ENCODE data around the gene PLCB1.

PLCB1 gene

GRCh38 chr20:8711501-8711900, 579.4 kb downstream of the PLCB1 start:
- Histone ChIP-seq H3K9me3 (ENCODE audit: low read length) (peaks cover 2% of the 10 kb centered on the region), H3K4me1 (ENCODE audit: insufficient read depth, low read length) (no peaks in the 10 kb centered on the region), H3K27me3 (ENCODE audit: insufficient read depth, low read length) (no peaks in the 10 kb centered on the region), H2AFZ (ENCODE audit: low read depth, low read length) (no peak overlapping the region), H3K36me3 (ENCODE audit: insufficient read depth, low read length) (peaks cover 22% of the 10 kb centered on the region), H3K4me3 (ENCODE audit: low read length) (no peak overlapping the region)

GRCh38 chr20:8714206-8714605, 582.1 kb downstream of the PLCB1 start:
- Histone ChIP-seq H2AFZ (ENCODE audit: low read depth, low read length) (no peak overlapping the region), H3K4me1 (ENCODE audit: insufficient read depth, low read length) (no peaks in the 10 kb centered on the region), H3K27me3 (ENCODE audit: insufficient read depth, low read length) (no peaks in the 10 kb centered on the region), H3K4me3 (ENCODE audit: low read length) (no peak overlapping the region), H3K9me3 (ENCODE audit: low read length) (peaks cover 2% of the 10 kb centered on the region), H3K36me3 (ENCODE audit: insufficient read depth, low read length) (peaks cover 30% of the 10 kb centered on the region)

GRCh38 chr20:8718279-8718678, 586.2 kb downstream of the PLCB1 start:
- H3K27me3 ChIP-seq (ENCODE audit: insufficient read depth, low read length), result no peaks in the 10 kb centered on the region
- H3K4me1 ChIP-seq (ENCODE audit: insufficient read depth, low read length), result peaks cover 2% of the 10 kb centered on the region
- H3K9me3 ChIP-seq (ENCODE audit: low read length), result no peaks in the 10 kb centered on the region
- H3K36me3 ChIP-seq (ENCODE audit: insufficient read depth, low read length), result peaks cover 16% of the 10 kb centered on the region
- no peak overlapping the region for H3K4me3 ChIP-seq (ENCODE audit: low read length)
- no peak overlapping the region for H2AFZ ChIP-seq (ENCODE audit: low read depth, low read length)

- peaks cover 2% of the 10 kb centered on the region for H3K4me1 ChIP-seq (ENCODE audit: insufficient read depth, low read length)
- peaks cover 16% of the 10 kb centered on the region for H3K36me3 ChIP-seq (ENCODE audit: insufficient read depth, low read length)
- H2AFZ ChIP-seq (ENCODE audit: low read depth, low read length), result no peak overlapping the region
- H3K4me3 ChIP-seq (ENCODE audit: low read length), result no peak overlapping the region
- H3K9me3 ChIP-seq (ENCODE audit: low read length), result no peaks in the 10 kb centered on the region
- no peaks in the 10 kb centered on the region for H3K27me3 ChIP-seq (ENCODE audit: insufficient read depth, low read length)
Measured at GRCh38 chr20:8720089-8720488, 588.0 kb downstream of the PLCB1 start.

DNA sequence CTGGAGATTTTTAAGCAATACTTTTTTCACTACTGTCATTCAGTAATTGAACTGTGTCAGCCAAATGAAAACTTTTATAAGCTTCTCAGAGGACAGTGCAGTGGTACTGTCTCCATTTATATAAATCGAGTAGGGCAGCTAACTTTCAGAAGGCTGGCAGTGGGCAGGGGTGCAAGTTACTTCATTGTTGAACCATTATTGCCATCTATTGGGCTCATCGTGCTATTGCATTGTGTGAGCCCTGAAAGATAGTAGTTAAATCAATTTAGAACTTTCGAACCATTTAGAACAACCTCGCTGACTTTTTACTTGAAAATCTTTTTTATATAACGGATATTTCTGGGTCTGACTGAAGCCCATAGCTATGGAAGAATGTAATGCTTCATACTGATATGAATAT, 589.0 kb downstream of the PLCB1 start:
- no peaks in the 10 kb centered on the region for H3K9me3 ChIP-seq (ENCODE audit: low read length)
- no peak overlapping the region for H3K4me3 ChIP-seq (ENCODE audit: low read length)
- no peaks in the 10 kb centered on the region for H3K27me3 ChIP-seq (ENCODE audit: insufficient read depth, low read length)
- no peak overlapping the region for H2AFZ ChIP-seq (ENCODE audit: low read depth, low read length)
- H3K36me3 ChIP-seq (ENCODE audit: insufficient read depth, low read length), result peaks cover 15% of the 10 kb centered on the region
- peaks cover 2% of the 10 kb centered on the region for H3K4me1 ChIP-seq (ENCODE audit: insufficient read depth, low read length)

- no peak overlapping the region for H2AFZ ChIP-seq (ENCODE audit: low read depth, low read length)
- H3K36me3 ChIP-seq (ENCODE audit: insufficient read depth, low read length), result peaks cover 15% of the 10 kb centered on the region
- H3K4me3 ChIP-seq (ENCODE audit: low read length), result no peak overlapping the region
- H3K27me3 ChIP-seq (ENCODE audit: insufficient read depth, low read length), result no peaks in the 10 kb centered on the region
- H3K4me1 ChIP-seq (ENCODE audit: insufficient read depth, low read length), result peaks cover 2% of the 10 kb centered on the region
- H3K9me3 ChIP-seq (ENCODE audit: low read length), result no peaks in the 10 kb centered on the region
Measured at GRCh38 chr20:8722277-8722928, 590.3 kb downstream of the PLCB1 start.

DNA sequence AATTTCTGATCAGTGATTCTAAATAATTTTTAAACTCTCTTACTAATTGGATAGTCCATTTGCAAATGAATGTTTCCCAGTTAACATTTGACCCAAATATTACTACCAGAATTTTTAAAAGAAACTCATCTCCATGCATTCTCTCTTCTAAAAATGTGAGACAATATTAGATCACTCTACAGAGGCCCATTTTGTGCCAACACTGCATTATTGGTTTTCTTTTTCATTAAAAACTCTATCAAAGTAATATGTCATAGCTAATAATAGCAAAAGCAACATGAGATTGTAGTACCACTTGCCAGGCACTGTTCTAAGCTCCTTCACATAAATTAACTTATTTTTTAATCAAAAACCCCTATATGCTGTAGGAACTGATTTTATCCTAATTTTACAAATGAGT, 591.2 kb downstream of the PLCB1 start:
- no peaks in the 10 kb centered on the region for H3K9me3 ChIP-seq (ENCODE audit: low read length)
- H3K4me3 ChIP-seq (ENCODE audit: low read length), result no peak overlapping the region
- H3K36me3 ChIP-seq (ENCODE audit: insufficient read depth, low read length), result peaks cover 12% of the 10 kb centered on the region
- no peak overlapping the region for H2AFZ ChIP-seq (ENCODE audit: low read depth, low read length)
- H3K27me3 ChIP-seq (ENCODE audit: insufficient read depth, low read length), result no peaks in the 10 kb centered on the region
- peaks cover 2% of the 10 kb centered on the region for H3K4me1 ChIP-seq (ENCODE audit: insufficient read depth, low read length)

DNA sequence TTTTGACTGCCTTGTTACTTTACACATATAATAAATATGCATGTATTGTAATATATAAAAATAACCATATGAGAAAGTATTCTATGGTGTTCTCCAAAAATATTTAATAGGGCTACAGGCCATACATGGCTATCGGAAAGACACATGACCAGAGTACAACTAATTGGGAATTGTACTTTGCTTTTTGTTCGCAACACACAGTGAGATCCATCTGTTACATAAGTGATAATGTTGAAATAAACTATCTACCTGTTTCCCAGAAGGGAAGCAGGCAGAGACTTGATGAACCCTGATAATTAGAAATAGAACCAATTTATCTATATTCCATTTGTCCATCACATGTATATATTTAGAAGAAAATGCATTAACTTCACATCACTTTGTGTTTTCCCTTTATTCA, 592.8 kb downstream of the PLCB1 start:
- H3K9me3 ChIP-seq (ENCODE audit: low read length), result no peaks in the 10 kb centered on the region
- peaks cover 15% of the 10 kb centered on the region for H3K36me3 ChIP-seq (ENCODE audit: insufficient read depth, low read length)
- peaks cover 2% of the 10 kb centered on the region for H3K4me1 ChIP-seq (ENCODE audit: insufficient read depth, low read length)
- H2AFZ ChIP-seq (ENCODE audit: low read depth, low read length), result no peak overlapping the region
- H3K4me3 ChIP-seq (ENCODE audit: low read length), result no peak overlapping the region
- H3K27me3 ChIP-seq (ENCODE audit: insufficient read depth, low read length), result no peaks in the 10 kb centered on the region

DNA sequence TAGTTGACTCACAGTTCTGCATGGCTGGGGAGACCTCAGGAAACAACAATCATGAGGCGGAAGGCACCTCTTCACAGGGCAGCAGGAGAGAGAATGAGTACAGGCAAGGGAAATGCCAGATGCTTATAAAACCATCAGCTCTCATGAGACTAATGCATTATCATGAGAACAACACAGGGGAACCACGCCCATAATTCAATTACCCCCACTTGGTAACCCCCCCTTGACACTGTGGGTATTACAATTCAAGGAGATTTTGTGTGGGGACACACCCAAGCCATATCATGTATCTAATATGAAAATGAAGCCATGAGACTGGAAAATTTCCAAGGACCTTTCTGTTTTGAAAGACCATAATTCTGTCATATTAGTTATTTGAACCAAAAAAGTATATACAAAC, 594.4 kb downstream of the PLCB1 start:
- Histone ChIP-seq H3K9me3 (ENCODE audit: low read length) (no peaks in the 10 kb centered on the region), H3K36me3 (ENCODE audit: insufficient read depth, low read length) (peaks cover 15% of the 10 kb centered on the region), H2AFZ (ENCODE audit: low read depth, low read length) (no peak overlapping the region), H3K4me1 (ENCODE audit: insufficient read depth, low read length) (no peaks in the 10 kb centered on the region), H3K27me3 (ENCODE audit: insufficient read depth, low read length) (no peaks in the 10 kb centered on the region), H3K4me3 (ENCODE audit: low read length) (no peak overlapping the region)

GRCh38 chr20:8735014-8735413, 602.9 kb downstream of the PLCB1 start:
- Histone ChIP-seq H3K9me3 (ENCODE audit: low read length) (no peaks in the 10 kb centered on the region), H3K36me3 (ENCODE audit: insufficient read depth, low read length) (peaks cover 13% of the 10 kb centered on the region), H2AFZ (ENCODE audit: low read depth, low read length) (no peak overlapping the region), H3K4me3 (ENCODE audit: low read length) (no peak overlapping the region), H3K4me1 (ENCODE audit: insufficient read depth, low read length) (no peaks in the 10 kb centered on the region), H3K27me3 (ENCODE audit: insufficient read depth, low read length) (no peaks in the 10 kb centered on the region)

GRCh38 chr20:8735674-8736073, 603.6 kb downstream of the PLCB1 start:
- Histone ChIP-seq H2AFZ (ENCODE audit: low read depth, low read length) (no peak overlapping the region), H3K36me3 (ENCODE audit: insufficient read depth, low read length) (peaks cover 20% of the 10 kb centered on the region), H3K4me3 (ENCODE audit: low read length) (no peak overlapping the region), H3K27me3 (ENCODE audit: insufficient read depth, low read length) (no peaks in the 10 kb centered on the region), H3K9me3 (ENCODE audit: low read length) (no peaks in the 10 kb centered on the region), H3K4me1 (ENCODE audit: insufficient read depth, low read length) (no peaks in the 10 kb centered on the region)

DNA sequence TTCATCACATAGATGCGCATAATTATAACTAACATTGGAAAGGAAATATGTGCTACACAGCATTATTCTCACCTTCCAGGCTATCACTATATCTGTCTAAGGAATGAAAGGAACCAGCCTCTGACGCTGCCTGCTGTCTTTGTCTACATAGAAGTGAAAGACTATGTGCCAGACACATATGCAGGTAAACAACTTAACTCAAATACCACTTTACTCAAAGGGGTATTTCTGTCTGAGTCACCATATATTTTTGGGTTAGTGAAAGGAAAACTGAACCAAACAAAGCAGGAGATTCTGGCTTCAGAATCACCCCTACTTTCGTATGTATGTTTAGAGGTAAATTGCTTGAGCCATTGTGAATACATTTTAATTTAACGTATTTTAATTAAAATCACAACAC, 608.2 kb downstream of the PLCB1 start:
- H3K36me3 ChIP-seq (ENCODE audit: insufficient read depth, low read length), result peaks cover 31% of the 10 kb centered on the region
- H2AFZ ChIP-seq (ENCODE audit: low read depth, low read length), result no peak overlapping the region
- H3K27me3 ChIP-seq (ENCODE audit: insufficient read depth, low read length), result no peaks in the 10 kb centered on the region
- H3K9me3 ChIP-seq (ENCODE audit: low read length), result peaks cover 3% of the 10 kb centered on the region
- no peak overlapping the region for H3K4me3 ChIP-seq (ENCODE audit: low read length)
- H3K4me1 ChIP-seq (ENCODE audit: insufficient read depth, low read length), result no peaks in the 10 kb centered on the region

DNA sequence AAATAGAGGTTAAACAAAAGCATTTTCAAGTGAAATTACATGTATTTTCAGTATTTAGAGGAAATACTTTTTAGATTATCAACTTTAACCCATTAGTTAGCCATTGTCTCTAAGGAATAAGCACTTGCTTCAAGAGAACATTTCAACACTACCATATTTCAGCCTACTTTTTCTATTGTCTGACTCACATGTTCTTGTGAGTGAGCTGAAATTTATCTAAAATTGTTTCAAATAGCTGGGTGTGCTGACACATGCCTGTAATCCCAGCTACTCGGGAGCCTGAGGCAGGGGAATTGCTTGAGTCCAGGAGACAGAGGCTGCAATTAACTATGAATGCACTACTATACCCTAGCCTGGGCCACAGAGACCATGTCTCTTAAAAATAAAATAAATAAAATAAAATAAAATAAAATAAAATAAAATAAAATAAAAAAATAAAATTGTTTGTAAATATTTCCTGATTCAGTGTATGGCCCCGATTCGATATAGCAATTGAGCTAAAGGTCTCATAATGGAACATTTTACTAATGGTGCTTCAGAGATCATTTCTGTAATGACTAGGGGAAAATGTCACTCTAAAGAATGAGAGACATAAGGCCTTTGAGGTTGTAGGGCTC, 612.3 kb downstream of the PLCB1 start:
- Histone ChIP-seq H3K27me3 (ENCODE audit: insufficient read depth, low read length) (no peaks in the 10 kb centered on the region), H3K9me3 (ENCODE audit: low read length) (peaks cover 3% of the 10 kb centered on the region), H3K4me3 (ENCODE audit: low read length) (no peak overlapping the region), H2AFZ (ENCODE audit: low read depth, low read length) (no peak overlapping the region), H3K4me1 (ENCODE audit: insufficient read depth, low read length) (no peaks in the 10 kb centered on the region), H3K36me3 (ENCODE audit: insufficient read depth, low read length) (peaks cover 23% of the 10 kb centered on the region)

- Histone ChIP-seq H3K9me3 (ENCODE audit: low read length) (no peaks in the 10 kb centered on the region), H3K36me3 (ENCODE audit: insufficient read depth, low read length) (peaks cover 5% of the 10 kb centered on the region), H3K27me3 (ENCODE audit: insufficient read depth, low read length) (no peaks in the 10 kb centered on the region), H2AFZ (ENCODE audit: low read depth, low read length) (no peak overlapping the region), H3K4me3 (ENCODE audit: low read length) (no peak overlapping the region), H3K4me1 (ENCODE audit: insufficient read depth, low read length) (no peaks in the 10 kb centered on the region)
Measured at GRCh38 chr20:8749101-8749500, 617.0 kb downstream of the PLCB1 start.

All from neuron (in vitro differentiated cells).